ENCODE data around the gene C17orf75.

- TF ChIP-seq CTCF (IDR thresholded peaks at IDR 0.05) (no peak), EZH2 (IDR thresholded peaks at IDR 0.05) (no peak), EZH2phosphoT487 (IDR thresholded peaks at IDR 0.05) (no peak)
These were observed 14.4 kb upstream of the C17orf75 start for GRCh38 chr17:32356378-32356743.

All from neural progenitor cell (in vitro differentiated cells).